ENCODE results near the gene KLC4. TPM values are rescaled to one million over a fixed set of nuclear protein-coding genes. Genes with fewer than 3 reads are reported as not detected.

The KLC4 gene
- total and polyA plus RNA-seq, 12 donors = 17.9 to 43.7 (median 28.3) TPM

- WGBS, 2 donors = 66 to 69% methylated on average over 6 of the region's 6 CpGs
- H3K4me3 ChIP-seq = no peak overlapping the region
- H3K36me3 ChIP-seq = peaks cover 0 to 93% (median 24%) of the 10 kb centered on the region in 9 donors
- no peak overlapping the region for H3K27ac ChIP-seq
- H3K9me3 ChIP-seq = no peaks in the 10 kb centered on the region
- DNase-seq (no peak), ATAC-seq (peak in 1 of 8 donors; percentile 27)
- peak in 8 of 9 donors; percentile 13 to 56 (median 43) for TF ChIP-seq CTCF (IDR thresholded peaks at IDR 0.05)
- no peaks in the 10 kb centered on the region for H3K27me3 ChIP-seq
- H3K4me1 ChIP-seq = no peaks in the 10 kb centered on the region
- intact Hi-C loops (cut with DNase I) = loop anchor here in 3 of 10 donors (5.0 to 10.0 kb wide), 3 partner anchors 57 to 72 kb away; no protein-coding TSS in a partner anchor
Measured at GRCh38 chr6:43070028-43070632, 10.7 kb downstream of the KLC4 start.

- Histone ChIP-seq H3K9me3 (no peaks in the 10 kb centered on the region), H3K4me3 (no peak overlapping the region), H3K27me3 (peaks cover 0 to 18% (median 15%) of the 10 kb centered on the region in 7 donors), H3K27ac (no peak overlapping the region), H3K36me3 (peaks cover 0 to 50% (median 18%) of the 10 kb centered on the region in 9 donors), H3K4me1 (peaks cover 3 to 18% (median 10%) of the 10 kb centered on the region in 9 donors)
- WGBS, 2 donors = 69 to 74% methylated on average over 6 of the region's 6 CpGs
- intact Hi-C loops (cut with DNase I) = loop anchor here in 4 of 10 donors (5.0 to 10.0 kb wide), 4 partner anchors 52 to 493 kb away; no protein-coding TSS in a partner anchor
- DNase-seq (no peak), ATAC-seq (peak in 4 of 8 donors; percentile 23 to 62 (median 38))
- TF ChIP-seq CTCF (IDR thresholded peaks at IDR 0.05) = no peak
Measured at GRCh38 chr6:43074847-43075669, 15.6 kb downstream of the KLC4 start.

GRCh38 chr6:43075670-43076463 is 16.4 kb downstream of the KLC4 start, which contains the start of gene PTK7:
Gene PTK7 (plus strand): TSS chr6:43076314. CDS start chr6:43076489, 175 bp downstream.
- peaks cover 3 to 18% (median 10%) of the 10 kb centered on the region in 9 donors for H3K4me1 ChIP-seq
- DNase-seq (peak in 1 of 2 donors; percentile 16), ATAC-seq (peak; percentile 42 to 70 (median 56))
- WGBS, 2 donors = 4% methylated on average over 50 to 59 of the region's 60 CpGs
- H3K27ac ChIP-seq = peak within 1 kb of the TSS in 2 of 10 donors; percentile 5 to 36
- no peak for TF ChIP-seq CTCF (IDR thresholded peaks at IDR 0.05)
- peak within 1 kb of the TSS; percentile 28 to 82 (median 58) for H3K4me3 ChIP-seq
- peaks cover 0 to 42% (median 18%) of the 10 kb centered on the region in 9 donors for H3K36me3 ChIP-seq
- intact Hi-C loops (cut with DNase I) = loop anchor here in 2 of 10 donors (5.0 to 10.0 kb wide), 2 partner anchors 59 to 494 kb away; no protein-coding TSS in a partner anchor
- peaks cover 0 to 18% (median 15%) of the 10 kb centered on the region in 7 donors for H3K27me3 ChIP-seq
- no peaks in the 10 kb centered on the region for H3K9me3 ChIP-seq

Measured in heart right ventricle (tissue), 16 donors.